HL-60/S4 treated with phorbol 12-myristate 13-acetate at 8.2 ng/mL for 4 days and 3 days (cell line): ENCODE results near the gene MAGI2.

ENCODE experiments used
- in situ Hi-C: fragments of 300-500 bp; cut with MboI; formaldehyde crosslinking; loops from 2 replicates; pipeline ENCODE4 v1.15.0; 2022; ENCODE audit warnings: low sequenced_read_pairs

Gene MAGI2

DNA sequence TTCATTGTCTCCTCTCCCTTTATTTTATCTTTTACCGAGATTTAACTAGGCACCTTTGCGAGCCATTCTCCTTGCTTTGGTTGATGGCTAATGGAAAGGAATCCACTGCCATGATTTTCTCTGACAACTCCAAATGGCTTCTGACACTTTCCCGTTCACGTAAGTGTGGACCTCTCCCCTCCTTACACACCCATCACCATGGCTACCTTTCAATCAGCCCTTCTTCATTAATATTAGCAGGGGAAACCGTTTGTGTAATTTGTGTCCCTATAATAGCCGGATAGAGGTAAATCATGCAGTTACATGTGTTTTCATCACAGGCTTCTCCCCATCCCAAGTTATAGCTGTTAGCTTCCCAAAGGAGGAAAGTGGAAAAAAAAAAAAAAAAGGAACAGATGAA is 767.3 kb downstream of the MAGI2 start:
- in situ Hi-C loops = no loop called here

GRCh38 chr7:78684201-78684600 is 769.3 kb downstream of the MAGI2 start:
- in situ Hi-C loops = no loop called here

DNA sequence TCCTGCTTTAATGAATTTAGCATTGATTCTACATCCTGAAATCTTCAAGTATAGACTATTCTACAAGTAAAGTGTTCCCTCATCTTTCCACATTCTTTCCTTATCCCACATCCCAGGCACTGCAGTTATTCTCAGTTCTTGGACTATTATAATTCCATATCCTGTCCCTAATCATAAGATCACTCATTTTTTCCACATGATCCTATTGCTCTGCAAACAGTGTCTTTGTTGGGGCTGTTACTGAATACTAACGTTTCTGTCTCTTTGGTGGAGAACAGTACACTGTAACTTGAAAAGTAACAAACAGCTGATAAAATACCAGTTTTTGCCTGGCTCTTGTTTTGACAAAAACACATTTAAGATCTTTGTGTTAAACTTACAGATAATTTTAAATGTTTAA is 769.9 kb downstream of the MAGI2 start:
- in situ Hi-C loops = no loop called here

DNA sequence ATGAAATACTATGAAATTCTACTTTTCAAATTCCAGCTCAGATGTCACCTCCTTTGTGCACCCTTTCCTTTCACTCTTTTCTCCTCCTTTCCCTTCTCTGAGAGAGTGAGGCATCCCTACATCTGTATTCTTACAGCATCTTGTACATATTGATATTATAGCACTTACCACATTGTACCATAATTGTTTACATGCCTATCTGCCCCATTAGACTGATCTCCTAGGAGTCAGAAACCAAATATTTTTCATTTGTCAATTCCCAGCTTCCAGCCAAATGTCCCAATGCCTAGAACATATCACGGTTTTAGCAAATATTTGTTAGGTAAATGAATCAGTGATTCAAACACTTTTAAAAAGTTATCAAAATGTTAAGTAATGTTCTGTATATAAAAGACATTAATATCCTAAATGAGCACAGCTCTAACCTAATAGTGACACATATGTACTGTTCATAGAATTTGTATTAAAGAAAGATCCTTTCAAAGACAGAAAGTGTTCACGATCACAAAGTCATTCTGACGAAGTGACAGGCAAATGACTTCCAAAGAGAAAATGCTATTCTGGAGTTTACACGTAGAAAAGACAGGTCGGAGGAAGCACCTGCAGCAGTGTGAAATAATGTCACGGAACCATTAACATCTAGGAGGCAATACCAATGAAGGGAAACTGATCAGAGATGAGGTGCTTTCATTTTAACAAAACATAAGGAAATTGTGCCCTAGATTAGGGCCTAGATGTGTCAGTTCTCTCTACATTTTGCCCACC is 774.2 kb downstream of the MAGI2 start:
- in situ Hi-C loops = no loop called here

GRCh38 chr7:78677391-78677790 is 776.1 kb downstream of the MAGI2 start:
- in situ Hi-C loops = no loop called here

DNA sequence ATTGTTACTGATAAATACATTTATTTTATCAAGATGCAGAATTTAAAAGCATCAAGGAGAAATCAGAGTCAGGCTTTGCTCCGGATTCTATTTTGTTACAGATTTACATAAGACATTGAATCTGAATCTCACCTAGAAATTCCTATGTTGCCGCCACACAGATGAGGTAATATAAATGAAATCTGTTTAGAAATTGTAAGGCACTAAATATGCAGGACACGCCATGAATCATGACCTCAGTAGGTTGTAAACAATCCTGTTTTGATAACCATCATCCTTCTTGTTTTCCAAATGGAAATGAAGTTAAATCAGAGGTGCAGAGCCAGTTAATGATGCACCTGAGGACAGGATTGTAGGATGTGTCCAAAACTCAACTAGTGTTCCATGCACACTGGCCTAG is 778.0 kb downstream of the MAGI2 start:
- in situ Hi-C loops = no loop called here

- in situ Hi-C loops = no loop called here
Measured at GRCh38 chr7:78673272-78673671, 780.2 kb downstream of the MAGI2 start.

GRCh38 chr7:78662939-78663338 is 790.5 kb downstream of the MAGI2 start:
- in situ Hi-C loops = no loop called here

GRCh38 chr7:78649976-78650375 is 803.5 kb downstream of the MAGI2 start:
- in situ Hi-C loops = no loop called here

GRCh38 chr7:78649236-78649635 is 804.2 kb downstream of the MAGI2 start:
- in situ Hi-C loops = no loop called here

GRCh38 chr7:78642751-78643150 is 810.7 kb downstream of the MAGI2 start:
- in situ Hi-C loops = no loop called here

DNA sequence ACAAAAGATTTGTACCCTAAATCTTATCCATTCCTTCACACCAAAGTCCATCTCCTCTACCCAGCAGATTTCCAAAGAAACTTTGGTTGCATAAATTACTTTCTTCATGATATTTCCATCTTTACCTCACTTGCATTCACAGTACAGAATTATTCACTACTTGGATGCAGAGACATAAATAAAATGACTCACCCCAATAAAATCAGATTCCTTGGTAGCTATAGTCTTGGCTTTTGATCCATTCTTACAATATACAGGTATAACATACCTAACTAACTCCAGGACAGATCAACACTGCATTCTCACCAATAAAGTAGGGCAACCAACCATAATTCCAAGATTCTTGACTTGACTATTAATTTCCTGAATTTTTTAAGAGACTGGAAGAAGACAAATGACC is 815.1 kb downstream of the MAGI2 start:
- in situ Hi-C loops = no loop called here

DNA sequence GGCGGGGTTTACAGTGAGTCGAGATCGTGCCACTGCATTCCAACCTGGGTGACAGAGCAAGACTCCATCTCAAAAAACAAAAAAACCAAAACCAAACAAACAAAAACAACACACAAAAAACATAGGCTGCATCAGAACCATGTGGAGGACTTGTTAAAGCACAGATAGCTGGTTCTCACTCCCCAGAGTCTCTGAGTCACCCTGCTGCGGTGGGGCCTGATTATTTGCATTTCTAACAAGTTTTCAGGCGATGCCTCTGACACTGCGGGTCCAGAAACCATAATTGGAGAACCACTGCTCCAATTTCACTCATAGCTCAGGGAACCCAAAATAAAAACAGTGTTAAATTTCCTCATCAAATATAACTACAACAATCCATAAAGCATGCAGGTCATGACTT is 816.7 kb downstream of the MAGI2 start:
- in situ Hi-C loops = no loop called here

DNA sequence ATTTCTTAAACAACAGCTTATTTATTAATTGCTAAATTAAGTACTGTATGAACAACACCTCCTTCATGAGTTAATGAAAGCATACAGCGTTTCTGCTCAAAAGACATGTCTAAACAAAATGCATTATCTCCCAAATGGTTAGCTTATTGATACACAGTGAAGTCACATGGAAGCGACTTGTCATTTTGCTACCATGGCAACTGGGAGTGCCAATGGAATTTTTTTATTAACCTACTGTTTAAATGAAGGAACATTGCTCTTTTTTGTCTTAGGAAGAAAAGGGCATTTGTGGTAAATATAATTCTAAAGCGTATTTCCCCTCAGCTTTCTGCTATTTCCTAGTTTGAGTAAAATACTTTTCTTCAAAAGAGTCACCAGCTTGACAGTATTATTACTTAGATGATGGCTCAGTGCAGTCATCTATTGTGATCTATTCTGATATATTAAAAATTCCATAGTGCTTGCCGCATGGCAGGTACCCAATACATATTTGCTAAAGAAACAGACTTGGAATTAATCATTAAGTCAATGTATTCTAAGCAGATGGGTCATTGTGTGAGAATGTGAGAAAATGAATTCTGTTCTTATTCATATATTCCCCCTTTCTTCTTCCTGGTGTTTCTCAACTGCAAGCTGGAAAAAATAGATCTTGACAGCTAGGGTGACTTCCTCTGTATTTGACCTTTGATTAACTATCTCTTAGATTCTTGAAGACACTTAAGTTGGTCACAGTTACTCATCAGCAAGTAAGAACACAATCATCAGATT is 818.3 kb downstream of the MAGI2 start:
- in situ Hi-C loops = no loop called here

- in situ Hi-C loops = no loop called here
Measured at GRCh38 chr7:78634093-78634492, 819.4 kb downstream of the MAGI2 start.

- in situ Hi-C loops = no loop called here
Measured at GRCh38 chr7:78620920-78621319, 832.5 kb downstream of the MAGI2 start.

GRCh38 chr7:78616539-78616938 is 836.9 kb downstream of the MAGI2 start:
- in situ Hi-C loops = no loop called here

GRCh38 chr7:78609281-78609680 is 844.2 kb downstream of the MAGI2 start:
- in situ Hi-C loops = no loop called here

DNA sequence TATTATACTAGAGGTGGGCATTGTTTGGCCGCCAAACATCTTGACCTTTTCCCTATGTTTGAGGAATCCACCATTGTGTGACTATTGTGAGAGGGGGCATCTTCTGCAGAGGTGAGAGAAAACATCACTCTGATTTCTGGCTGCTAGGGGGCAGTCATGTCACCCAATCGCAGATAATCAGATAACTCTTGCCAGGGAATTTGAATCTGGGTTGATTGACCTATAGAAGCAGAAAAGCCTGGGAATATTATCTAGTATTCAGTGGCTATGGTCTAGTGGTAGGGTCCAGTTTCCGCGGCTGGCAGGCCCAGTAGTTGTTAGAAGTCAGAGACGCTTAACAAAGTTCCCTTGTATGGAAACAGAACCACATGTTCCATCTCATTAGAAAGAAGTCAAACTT is 846.4 kb downstream of the MAGI2 start:
- in situ Hi-C loops = no loop called here

GRCh38 chr7:78605119-78605518 is 848.3 kb downstream of the MAGI2 start:
- in situ Hi-C loops = no loop called here

DNA sequence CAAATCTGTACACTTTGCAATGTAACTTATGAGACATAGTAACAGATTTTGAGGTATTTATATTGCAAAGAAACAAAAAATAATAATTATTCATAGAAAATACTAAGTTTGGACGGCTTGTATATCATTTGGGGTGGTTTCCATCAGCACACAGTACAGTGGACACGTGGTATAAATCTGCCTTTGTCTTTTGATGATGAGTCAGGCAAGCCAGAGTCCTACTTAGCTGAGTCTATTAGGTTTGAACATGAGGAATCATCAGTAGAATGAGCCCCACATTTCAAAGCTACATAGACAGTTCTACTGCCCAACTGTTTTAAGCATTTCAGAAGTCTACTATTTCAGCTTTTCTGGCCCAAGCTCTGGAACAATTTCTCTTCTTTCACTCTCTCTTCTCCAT is 851.7 kb downstream of the MAGI2 start:
- in situ Hi-C loops = no loop called here

- in situ Hi-C loops = no loop called here
Measured at GRCh38 chr7:78594156-78594555, 859.3 kb downstream of the MAGI2 start.
